Measurements from ENCODE around the gene TARM1. TPM values are rescaled to one million over a fixed set of nuclear protein-coding genes. Genes with fewer than 3 reads are reported as not detected.

TARM1 gene
- total and polyA plus RNA-seq, 2 of the 8 experiments (the other 6 are each of a cell fraction or from before 2014, with no cell fraction given), result not detected

GRCh38 chr19:54042989-54043388, 38.2 kb downstream of the TARM1 start:
- no peak overlapping the region for H2BK5ac ChIP-seq (ENCODE audit: low read depth, low read length)
- H3K27me3 ChIP-seq (replicated peaks in 1 of 4; ENCODE audit: control insufficient read depth in 3 of 4, extremely low read depth in 1 of 4, insufficient read depth in 3 of 4, low read length in 3 of 4), result no peaks in the 10 kb centered on the region
- no peak overlapping the region for H2BK20ac ChIP-seq (ENCODE audit: low read length)
- WGBS, 2 experiments (ENCODE audit: extremely low coverage in 1 of 2, insufficient coverage in 1 of 2, insufficient read length in 1 of 2, insufficient replicate concordance in 2 of 2, low coverage in 1 of 2, low lambda C conversion rate in 2 of 2, missing lambda C conversion rate in 1 of 2), result 86% methylated on average over 3 of the region's 3 CpGs; no CpG with 5 or more reads in 1 of the 2 experiments
- H3K4me3 ChIP-seq (ENCODE audit: extremely low read depth in 1 of 4, insufficient read depth in 2 of 4, low read depth in 3 of 4, low read length in 4 of 4), result no peak overlapping the region
- H3K79me1 ChIP-seq (ENCODE audit: low read depth, low read length), result no peaks in the 10 kb centered on the region
- H2BK15ac ChIP-seq (ENCODE audit: low read length), result no peak overlapping the region
- peaks cover 0 to 3% (median 0%) of the 10 kb centered on the region in 4 experiments; a peak in 2 of 7 replicates for H3K4me1 ChIP-seq (replicated peaks in 1 of 4; ENCODE audit: control insufficient read depth in 3 of 4, insufficient read depth in 4 of 4, low read length in 3 of 4)
- H3K18ac ChIP-seq (ENCODE audit: extremely low read depth, low read length), result no peak overlapping the region
- no peak overlapping the region for H3K56ac ChIP-seq (replicated peaks; ENCODE audit: insufficient read length, low read depth, low read length)
- no peak overlapping the region for H3K14ac ChIP-seq (ENCODE audit: insufficient read length)
- no peak overlapping the region for H4K91ac ChIP-seq (replicated peaks; ENCODE audit: insufficient read length, low read length)
- no peaks in the 10 kb centered on the region for H3K9me3 ChIP-seq (ENCODE audit: insufficient read depth in 2 of 2, low read depth in 1 of 2, low read length in 1 of 2)
- no peak overlapping the region for H3K9ac ChIP-seq (replicated peaks in 1 of 4; ENCODE audit: extremely low read depth in 1 of 4, low read depth in 3 of 4, low read length in 3 of 4)
- H2AK5ac ChIP-seq (ENCODE audit: low read depth, low read length), result no peak overlapping the region
- ChIA-PET CTCF (ENCODE audit: partially characterized antibody) (interaction anchor here (1.2 to 2.4 kb wide), 5 partner anchors 10 to 234 kb away, joined by 3 to 10 read pairs (median 4); no protein-coding TSS in a partner anchor), POLR2A (ENCODE audit: partially characterized antibody) (interaction anchor here (0.7 to 1.3 kb wide), 5 partner anchors 8 to 72 kb away, joined by 3 to 8 read pairs (median 3); partner anchors contain the start of gene TFPT)
- no peak overlapping the region for H2BK12ac ChIP-seq (ENCODE audit: low read depth, low read length)
- H3K79me2 ChIP-seq (ENCODE audit: control insufficient read depth in 1 of 2, insufficient read depth in 2 of 2, low read length in 2 of 2), result no peaks in the 10 kb centered on the region
- H2BK120ac ChIP-seq (replicated peaks; ENCODE audit: low read depth, low read length), result no peak overlapping the region
- H2AFZ ChIP-seq (ENCODE audit: low read length), result no peak overlapping the region
- DNase-seq (ENCODE audit: low read depth in 1 of 2, low spot score in 2 of 2) (no peak), FAIRE-seq (no peak)
- H4K8ac ChIP-seq (ENCODE audit: extremely low read depth, insufficient read depth, low read length), result no peak overlapping the region
- no peak overlapping the region for H3K4ac ChIP-seq (replicated peaks; ENCODE audit: insufficient read length, low read depth, low read length)
- no peak overlapping the region for H3K4me2 ChIP-seq (ENCODE audit: insufficient read depth in 1 of 2, low read depth in 2 of 2, low read length in 2 of 2)
- no peak overlapping the region for H3K23ac ChIP-seq (ENCODE audit: insufficient read length)
- H4K20me1 ChIP-seq (replicated peaks in 1 of 2; ENCODE audit: control insufficient read depth in 1 of 2, insufficient read depth in 2 of 2, low read length in 2 of 2), result no peaks in the 10 kb centered on the region
- H4K5ac ChIP-seq (ENCODE audit: insufficient read length, low read depth, low read length), result no peak overlapping the region
- no peaks in the 10 kb centered on the region for H3K36me3 ChIP-seq (ENCODE audit: control insufficient read depth in 2 of 4, insufficient read depth in 4 of 4, low read length in 3 of 4)
- H3K27ac ChIP-seq (ENCODE audit: low read depth, low read length), result no peak overlapping the region
- peaks cover 2% of the 10 kb centered on the region; the same call in 1 of the 2 replicates for H3K23me2 ChIP-seq (ENCODE audit: low read depth, low read length)
- TF ChIP-seq CHD1 (IDR thresholded peaks at IDR 0.05; ENCODE audit: low read depth, low read length) (no peak), ASH2L (IDR thresholded peaks at IDR 0.05; ENCODE audit: low read length) (no peak), KDM5A (IDR thresholded peaks at IDR 0.05; ENCODE audit: low read length) (no peak), TAF7 (optimal IDR thresholded peaks at IDR 0.05; ENCODE audit: borderline replicate concordance, low read depth, low read length) (no peak), CTBP2 (IDR thresholded peaks at IDR 0.05; ENCODE audit: borderline replicate concordance, insufficient read depth, insufficient read length, low read length) (no peak), TEAD4 (IDR thresholded peaks at IDR 0.05; ENCODE audit: low read depth, low read length) (no peak), ZNF274 (IDR thresholded peaks at IDR 0.05; ENCODE audit: borderline replicate concordance, extremely low read depth, low read length) (no peak), SRF (IDR thresholded peaks at IDR 0.05; ENCODE audit: low read depth, low read length) (no peak), SIN3A (conservative IDR thresholded peaks at IDR 0.05 in 1 of 2, IDR thresholded peaks at IDR 0.05 in 1 of 2; ENCODE audit: low read depth in 1 of 2, low read length in 2 of 2) (no peak), FOSL1 (IDR thresholded peaks at IDR 0.05; ENCODE audit: insufficient read depth, low read depth, low read length) (no peak), SP2 (IDR thresholded peaks at IDR 0.05; ENCODE audit: low read length) (no peak), RFX5 (IDR thresholded peaks at IDR 0.05; ENCODE audit: borderline replicate concordance, low read depth, low read length) (no peak), HDAC2 (IDR thresholded peaks at IDR 0.05; ENCODE audit: borderline replicate concordance in 1 of 2, low read depth in 2 of 2, low read length in 2 of 2) (no peak), BCL11A (IDR thresholded peaks at IDR 0.05; ENCODE audit: low read depth in 2 of 2, low read length in 2 of 2) (no peak)
